ENCODE data around the gene PPP6R3.

The PPP6R3 gene

DNA sequence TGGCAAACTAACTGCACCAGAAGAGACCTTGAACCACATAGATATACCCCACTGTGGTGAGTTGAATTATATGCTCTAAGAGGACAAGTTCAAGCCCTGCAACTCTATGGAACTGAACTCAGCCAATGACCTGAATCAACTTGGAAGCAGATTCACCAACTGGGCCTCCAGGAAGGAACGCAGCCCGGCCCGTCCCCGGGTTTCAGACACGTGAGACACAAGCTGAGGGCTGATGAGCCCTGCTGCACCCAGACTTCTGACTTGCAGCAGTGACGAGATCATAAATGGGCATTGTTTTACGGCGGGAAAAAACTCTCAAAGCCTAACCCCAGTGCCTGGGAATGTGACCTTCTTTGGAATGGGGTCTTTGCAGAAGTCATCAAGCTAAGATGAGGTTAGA is 195.3 kb downstream of the PPP6R3 start:
- no peak for DNase-seq

DNA sequence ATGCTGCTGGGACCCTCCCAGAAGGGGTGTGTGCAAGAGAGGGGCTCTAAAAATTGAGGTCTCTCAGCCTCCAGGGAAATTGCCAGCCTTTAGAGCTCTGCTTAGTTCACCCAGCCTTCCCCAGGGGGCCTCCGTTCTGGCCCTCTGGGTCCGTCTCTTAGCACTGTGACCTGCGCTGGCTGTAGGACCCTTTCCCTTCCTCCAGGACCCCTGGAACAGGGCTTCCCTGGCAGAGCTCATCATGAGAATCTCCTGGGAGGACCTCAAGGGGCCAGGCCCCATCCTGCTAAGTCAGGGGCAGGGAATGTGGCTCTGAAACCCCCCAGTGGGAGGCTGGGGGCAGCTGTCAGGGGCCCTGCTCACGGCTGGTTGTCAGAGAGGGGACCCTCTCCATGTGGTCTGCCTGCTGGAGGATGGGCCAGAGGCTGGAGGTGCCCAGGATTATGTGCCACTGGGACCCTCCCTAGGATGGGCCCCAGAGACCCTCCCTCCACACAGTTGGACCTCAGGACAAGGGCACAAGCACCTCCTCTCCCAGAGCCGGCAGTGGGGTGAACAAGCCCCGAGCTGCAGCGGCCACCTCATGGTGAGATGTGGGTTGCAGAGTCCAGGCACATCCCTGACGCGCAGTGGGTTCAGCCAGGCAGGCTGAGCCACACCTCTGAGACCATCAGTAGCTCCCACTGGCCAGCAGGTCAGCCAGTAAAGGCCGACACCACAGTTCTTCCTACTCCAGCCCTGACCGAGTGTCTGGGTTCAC is 196.6 kb downstream of the PPP6R3 start:
- no peak for DNase-seq

DNA sequence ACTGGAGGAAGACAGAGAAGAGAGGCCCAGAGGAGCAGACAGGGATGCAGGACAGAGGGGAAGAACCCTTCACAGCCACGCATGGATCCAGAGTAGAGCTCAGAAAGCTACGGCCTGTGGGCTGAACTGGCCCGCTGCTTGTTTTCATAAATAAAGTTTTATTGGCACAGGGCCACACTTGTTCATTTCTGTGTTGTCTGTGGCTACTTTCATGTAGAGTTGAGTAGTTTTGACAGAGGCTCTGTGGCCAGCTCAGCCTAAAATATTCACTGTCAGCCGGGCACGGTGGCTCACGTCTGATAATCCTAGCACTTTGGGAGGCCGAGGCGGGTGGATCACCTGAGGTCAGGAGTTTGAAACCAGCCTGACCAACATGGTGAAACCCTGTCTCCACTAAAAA is 197.5 kb downstream of the PPP6R3 start:
- DNase-seq = no peak

DNA sequence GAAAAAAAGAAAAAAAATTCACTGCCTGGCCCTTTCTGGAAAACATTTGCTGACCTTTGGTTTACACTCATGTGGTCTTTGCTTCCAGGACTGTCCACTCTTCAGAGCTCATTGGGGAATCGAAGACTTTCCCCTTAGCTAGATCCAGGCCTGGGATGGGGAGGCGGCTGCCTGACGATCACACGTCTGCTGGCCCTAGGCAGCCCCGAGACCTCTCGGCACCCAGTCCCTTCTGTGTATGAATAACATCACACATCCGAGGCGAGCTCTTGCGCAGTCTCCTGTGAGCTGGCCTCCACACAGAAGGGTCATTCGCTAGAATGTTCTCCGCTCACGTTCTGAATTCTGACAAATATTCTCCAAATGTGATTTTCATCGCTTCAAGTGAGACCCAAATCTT is 198.1 kb downstream of the PPP6R3 start:
- DNase-seq = no peak

DNA sequence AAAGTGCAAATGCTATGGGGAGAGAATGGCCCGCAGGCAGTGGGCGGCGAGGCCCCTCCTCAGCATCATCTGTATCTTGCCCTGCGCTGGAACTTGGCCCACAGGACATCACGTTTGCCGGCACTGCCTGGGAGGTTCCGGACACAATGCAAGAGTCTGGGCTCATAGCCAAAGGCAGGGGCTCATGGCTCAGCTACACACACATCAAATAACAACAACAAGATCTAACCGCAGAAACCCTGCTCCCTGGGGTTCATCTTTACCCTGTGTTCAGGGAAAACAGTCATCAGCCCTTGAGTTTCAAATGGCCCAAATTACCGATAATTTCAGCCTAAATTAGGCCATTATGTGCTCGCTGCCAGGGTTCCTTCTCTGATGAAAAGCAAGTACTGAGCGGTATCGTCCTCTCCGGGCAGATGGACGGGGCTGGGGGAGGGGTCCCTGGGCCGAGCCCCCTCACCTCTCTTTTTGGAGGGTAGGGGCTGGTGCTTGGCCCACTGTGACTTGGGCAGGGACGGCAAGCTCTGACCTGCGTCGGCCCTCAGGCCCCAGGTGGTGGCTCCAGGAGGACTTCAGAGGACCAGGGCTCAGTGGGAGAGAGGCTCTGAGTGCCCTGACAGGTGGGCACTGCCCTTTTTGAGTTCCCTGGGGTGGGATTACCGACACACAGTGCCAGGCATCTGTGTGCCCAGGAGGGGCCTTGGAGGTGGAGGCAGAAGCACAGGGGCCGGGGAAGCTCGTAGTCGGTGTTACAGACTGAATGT is 198.8 kb downstream of the PPP6R3 start:
- no peak for DNase-seq

DNA sequence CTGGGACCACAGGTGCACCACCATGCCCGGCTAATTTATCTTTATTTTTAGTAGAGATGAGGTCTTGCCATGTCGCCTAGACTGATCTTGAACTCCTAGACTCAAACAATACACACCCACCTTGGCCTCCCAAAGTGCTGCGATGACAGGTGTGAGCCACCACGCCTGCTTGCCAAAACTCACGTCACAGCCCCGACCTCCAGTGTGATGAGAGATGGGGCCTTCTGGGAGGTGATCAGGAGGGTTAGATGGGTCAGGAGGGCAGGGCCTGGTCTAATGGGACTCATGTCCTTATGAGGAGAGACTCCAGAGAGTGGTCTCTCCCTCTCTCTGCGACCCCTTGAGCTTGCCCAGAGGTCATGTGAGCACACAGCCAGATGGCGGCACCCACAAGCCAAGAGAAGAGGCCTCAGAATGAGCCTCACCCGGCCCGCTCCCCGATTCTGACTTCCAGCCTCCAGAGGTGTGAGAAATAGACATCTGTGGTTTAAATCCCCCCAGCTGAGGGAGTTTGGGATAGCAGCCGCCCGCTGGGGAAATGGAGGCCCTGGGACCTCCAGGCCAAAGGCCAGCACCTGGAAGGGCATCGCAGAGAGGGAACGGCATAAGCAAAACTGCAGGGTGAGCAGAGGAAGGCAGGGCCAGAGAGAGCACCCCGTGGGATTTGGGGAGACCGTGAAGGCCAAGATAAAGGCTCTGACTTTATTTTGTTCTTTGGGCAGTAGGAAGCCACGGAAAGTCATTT is 199.7 kb downstream of the PPP6R3 start:
- DNase-seq = no peak

DNA sequence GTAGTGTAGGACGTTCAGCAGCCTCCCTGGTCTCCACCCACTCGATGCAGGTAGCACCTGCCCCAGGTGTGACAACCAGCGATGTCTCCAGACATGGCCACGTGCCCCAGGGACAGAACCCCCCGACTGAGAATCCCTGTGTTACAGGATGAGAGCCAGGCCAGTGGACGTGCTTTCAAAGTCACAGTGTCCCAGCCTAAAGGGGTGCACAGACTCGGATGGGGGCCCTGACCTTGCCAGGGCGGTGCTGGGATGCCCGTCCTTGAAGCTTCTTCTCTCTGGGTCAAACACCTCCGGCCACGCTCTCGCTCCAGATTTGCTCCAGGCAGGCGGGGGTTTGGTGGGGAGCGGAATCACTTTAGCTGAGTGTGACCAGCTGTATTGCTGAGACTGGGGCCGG is 200.5 kb downstream of the PPP6R3 start:
- no peak for DNase-seq

DNA sequence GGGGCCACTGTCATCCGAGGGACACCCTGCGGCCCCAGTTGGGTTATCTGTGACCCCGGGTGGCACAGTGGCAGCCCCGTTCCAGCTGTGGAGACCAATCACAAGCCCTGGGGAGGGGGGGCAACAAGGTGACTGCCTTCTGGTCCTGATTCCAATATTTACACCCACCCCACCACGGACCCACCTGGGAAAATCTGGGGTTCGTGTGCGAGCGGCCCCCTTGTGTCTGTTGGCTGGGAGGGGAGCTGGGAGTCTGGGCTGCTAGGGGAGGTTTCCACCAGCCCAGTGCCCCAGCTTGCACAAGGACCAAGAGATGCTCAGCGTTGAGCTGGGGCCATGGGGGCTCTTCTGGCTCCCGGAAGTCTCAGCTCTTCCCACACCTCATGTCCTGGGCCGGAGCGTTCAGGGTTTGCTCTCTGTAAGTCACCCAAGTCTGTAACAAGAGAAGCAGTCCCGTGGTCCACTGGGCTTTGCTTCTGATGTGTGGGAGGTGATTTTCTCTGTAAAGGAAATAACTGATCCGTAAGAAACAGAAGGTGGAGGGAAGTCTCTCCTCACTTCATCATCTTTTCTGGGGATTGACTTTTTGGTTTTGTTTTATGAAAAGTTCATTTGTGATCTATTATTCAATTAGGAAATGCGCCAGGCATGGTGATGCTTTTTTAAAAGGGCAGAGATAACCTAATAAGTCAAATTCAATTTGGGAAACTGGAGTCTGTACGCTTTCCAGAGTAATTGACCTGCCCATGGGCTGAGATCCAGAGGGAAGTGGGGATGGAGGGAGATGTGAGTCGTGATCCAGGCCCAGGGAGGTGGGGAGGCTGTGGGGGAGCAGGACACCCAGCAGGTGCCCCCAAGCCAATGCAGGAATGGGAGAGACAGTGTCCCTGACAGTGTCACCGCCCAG is 201.4 kb downstream of the PPP6R3 start:
- no peak for DNase-seq

DNA sequence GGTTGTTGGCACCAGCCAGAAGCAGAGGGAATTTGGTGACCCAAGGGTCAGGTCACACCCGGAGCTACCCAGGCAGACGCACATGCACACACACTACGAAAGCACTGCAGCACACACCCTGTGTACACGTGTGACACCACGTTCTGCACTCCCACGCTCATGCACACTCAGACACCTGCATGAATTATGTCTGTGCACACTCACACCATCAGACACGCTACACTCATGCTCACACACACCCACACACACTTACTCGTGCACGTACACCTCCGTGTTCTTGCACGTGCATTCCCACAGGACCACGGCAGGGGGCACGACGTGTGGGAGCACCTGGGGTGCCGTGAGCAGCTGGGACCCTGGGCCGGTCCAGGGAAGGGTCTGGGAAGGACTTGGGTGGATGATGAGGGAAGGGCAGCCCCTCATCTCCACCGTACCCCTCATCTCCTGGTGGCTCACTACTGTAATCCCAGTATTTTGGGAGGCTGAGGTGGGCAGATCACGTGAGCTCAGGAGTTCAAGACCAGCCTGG is 203.0 kb downstream of the PPP6R3 start:
- DNase-seq = no peak

DNA sequence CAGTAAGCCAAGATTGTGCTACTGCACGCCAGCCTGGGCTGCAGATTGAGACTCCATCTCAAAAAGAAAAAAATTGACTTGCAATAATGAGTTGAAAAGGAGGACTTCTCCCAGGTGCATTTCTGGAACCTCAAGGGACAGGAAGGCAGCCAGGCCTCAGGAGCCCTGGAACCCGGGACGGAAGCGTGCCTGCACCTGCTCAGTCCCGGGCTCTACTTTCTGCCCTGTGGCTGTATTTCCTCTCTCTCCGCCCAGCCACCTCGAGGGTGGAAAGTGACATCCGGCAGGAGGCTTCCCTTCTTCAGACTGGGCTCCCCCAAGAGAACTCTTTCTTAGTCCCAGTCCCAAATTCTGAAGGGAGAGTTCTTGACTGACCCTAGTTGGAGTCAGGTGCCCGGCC is 203.6 kb downstream of the PPP6R3 start:
- DNase-seq = no peak

DNA sequence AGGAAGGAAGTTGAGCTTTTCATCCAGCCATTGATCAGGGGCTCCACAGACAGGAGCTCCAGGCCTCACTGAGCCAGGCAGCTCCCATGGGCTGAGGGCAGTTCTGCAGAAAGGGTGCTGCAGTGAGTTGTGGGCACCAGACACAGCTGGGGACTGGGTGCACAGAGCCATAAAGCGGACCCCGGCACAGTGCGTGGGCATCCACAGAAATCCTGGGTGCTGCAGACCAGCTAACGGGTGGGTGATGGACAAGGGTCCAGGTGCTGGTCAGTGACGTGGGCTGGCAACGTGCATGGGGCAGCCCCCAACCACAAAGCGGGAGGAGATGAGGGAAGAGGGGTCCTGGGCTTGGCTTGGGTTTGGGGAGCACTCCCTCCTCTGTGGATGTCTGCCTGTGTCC is 204.4 kb downstream of the PPP6R3 start:
- DNase-seq = no peak
